ENCODE data around the gene LRRC2.

DNA sequence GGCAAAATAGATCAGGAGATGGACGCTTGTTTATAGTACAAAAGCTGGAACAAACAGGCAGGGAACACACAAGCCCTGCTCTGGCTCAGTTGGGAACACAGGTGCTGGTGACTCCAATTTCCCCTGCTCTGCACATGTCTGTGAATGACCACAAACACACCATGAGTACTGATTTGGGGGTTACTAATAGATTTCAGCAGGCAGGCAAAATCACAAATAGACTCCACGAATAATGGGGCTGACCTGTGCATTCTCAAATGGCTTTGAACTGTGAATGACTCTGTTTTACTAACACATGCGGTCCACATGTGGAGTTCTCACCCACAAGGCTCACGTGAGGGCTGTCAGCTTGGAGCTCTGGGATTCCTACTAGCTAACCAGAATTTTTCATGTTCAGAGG, 64.4 kb downstream of the LRRC2 start:
- TF ChIP-seq, protein P1, sequence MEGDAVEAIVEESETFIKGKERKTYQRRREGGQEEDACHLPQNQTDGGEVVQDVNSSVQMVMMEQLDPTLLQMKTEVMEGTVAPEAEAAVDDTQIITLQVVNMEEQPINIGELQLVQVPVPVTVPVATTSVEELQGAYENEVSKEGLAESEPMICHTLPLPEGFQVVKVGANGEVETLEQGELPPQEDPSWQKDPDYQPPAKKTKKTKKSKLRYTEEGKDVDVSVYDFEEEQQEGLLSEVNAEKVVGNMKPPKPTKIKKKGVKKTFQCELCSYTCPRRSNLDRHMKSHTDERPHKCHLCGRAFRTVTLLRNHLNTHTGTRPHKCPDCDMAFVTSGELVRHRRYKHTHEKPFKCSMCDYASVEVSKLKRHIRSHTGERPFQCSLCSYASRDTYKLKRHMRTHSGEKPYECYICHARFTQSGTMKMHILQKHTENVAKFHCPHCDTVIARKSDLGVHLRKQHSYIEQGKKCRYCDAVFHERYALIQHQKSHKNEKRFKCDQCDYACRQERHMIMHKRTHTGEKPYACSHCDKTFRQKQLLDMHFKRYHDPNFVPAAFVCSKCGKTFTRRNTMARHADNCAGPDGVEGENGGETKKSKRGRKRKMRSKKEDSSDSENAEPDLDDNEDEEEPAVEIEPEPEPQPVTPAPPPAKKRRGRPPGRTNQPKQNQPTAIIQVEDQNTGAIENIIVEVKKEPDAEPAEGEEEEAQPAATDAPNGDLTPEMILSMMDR (IDR thresholded peaks at IDR 0.05) = no peak
- no peak for TF ChIP-seq POLR2A (IDR thresholded peaks at IDR 0.05; ENCODE audit: low read depth)

Data from esophagus muscularis mucosa (tissue), 3 donors.